HG03442 (cell line): ENCODE measurements around the gene TCHH.
"Not testable (repeated sequence)": the region's sequence is repeated elsewhere in the genome, so short reads cannot be mapped to it uniquely, and the experiment has no call there.

Experiments used
- ATAC-seq: cut with Tn5 transposase; IDR thresholded peaks from one replicate; pipeline ENCODE4 v1.9.1; 2021; ENCODE audit warnings: mild to moderate bottlenecking, moderate library complexity; ENCODE audit not compliant: unreplicated experiment

TCHH gene

DNA sequence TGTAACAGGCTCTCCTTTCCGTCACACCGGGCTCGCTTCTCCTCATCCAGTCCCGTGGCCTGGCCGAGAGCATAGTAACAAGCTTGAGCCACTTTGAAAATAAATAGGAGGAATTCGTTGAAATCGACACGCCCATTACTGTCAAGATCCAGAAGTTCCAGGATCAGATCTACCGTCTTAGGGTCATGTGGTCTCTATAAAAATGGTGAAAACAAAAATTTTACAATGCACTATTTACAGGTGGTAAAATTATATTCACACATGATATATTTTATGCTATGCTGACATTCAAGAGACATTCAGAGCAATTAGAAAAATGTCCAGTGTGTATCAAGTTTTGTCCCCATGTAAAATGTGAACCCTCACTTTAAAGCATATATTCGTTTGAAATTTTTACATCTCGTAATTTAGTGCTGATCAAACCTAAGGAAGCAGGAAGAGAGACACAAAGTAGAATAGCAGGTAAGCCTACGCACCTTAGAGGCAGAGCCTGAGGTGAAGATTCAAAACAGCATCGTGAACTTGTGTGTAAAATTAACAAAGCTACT is 2.3 kb downstream of the TCHH start:
- ATAC-seq: no peak

DNA sequence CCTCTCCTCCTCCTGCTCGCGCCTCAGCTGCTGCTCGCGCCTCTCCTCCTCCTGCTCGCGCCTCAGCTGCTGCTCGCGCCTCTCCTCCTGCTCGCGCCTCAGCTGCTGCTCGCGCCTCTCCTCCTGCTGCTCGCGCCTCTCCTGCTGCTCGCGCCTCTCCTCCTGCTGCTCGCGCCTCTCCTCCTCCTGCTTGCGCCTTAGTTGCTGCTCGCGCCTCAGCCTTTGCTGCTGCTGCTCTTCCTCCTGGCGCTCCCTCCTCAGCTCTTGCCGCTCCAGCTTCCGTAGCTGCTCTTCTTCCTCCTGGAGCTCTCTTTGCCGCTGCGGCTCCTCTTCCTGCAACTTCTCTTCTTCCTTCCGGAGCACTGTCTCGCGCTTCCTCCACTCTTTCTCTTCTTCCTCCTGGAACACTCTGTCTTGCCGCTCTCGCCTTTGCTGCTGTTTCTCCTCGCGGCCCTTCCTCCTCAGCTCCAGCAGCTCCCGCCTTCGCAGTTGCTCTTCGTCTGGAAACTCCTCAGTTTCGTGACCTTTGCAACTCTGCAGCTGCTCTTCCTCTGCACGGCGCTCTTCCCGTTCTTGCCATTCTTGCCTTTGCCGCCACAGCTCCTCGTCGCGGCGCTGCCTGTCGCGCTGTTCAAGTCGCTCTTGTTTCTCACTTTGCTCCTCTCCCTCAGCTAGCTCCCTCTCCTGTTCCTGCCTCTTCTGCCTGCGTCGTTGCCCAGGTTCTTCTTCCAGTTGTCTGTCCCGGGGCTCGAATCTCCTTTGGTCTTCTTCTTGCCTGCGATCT is 3.0 kb downstream of the TCHH start:
- no peak for ATAC-seq

DNA sequence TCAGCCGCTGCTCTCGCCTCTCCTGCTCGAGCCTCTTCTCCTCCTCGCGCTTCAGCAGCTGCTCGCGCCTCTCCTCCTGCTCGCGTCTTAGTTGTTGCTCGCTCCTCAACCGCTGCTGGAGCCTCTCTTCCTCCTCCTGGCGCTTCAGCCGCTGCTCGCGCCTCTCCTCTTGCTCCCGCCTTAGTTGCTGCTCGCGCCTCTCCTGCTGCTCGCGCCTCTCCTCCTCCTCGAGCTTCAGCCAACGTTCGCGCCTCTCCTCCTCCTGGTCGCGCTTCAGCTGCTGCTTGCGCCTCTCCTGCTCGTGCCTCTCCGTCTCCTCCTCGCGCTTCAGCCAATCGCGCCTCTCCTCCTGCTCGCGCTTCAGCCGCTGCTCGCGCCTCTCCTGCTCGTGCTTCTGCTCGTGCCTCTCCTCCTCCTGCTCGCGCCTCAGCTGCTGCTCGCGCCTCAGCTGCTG is 3.7 kb downstream of the TCHH start:
- no peak for ATAC-seq

- ATAC-seq: no peak
These were observed 4.3 kb downstream of the TCHH start for GRCh38 chr1:152110860-152111514.

GRCh38 chr1:152110365-152110859 is 4.8 kb downstream of the TCHH start:
- ATAC-seq: no peak

DNA sequence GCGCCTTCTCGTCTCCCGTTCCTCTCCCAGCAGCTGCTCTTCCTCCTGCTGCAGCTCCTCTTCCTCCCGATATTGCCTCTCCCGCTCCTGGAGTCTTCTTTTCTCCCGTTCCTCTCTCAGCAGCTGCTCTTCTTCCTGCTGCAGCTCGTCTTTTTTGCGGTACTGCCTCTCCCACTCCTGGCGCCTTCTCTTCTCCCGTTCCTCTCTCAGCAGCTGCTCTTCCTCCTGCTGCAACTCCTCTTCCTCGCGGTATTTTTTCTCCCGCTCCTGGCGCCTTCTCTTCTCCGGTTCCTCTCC is 5.3 kb downstream of the TCHH start:
- no peak for ATAC-seq

- no peak for ATAC-seq
These were observed 5.8 kb downstream of the TCHH start for GRCh38 chr1:152109231-152109997.

GRCh38 chr1:152108882-152109222 is 6.4 kb downstream of the TCHH start:
- no peak for ATAC-seq

GRCh38 chr1:152107984-152108881 is 7.0 kb downstream of the TCHH start:
- no peak for ATAC-seq

- no peak for ATAC-seq
These were observed 7.9 kb downstream of the TCHH start for GRCh38 chr1:152107031-152107983.

GRCh38 chr1:152104854-152105253 is 10.4 kb downstream of the TCHH start:
- ATAC-seq: no peak

DNA sequence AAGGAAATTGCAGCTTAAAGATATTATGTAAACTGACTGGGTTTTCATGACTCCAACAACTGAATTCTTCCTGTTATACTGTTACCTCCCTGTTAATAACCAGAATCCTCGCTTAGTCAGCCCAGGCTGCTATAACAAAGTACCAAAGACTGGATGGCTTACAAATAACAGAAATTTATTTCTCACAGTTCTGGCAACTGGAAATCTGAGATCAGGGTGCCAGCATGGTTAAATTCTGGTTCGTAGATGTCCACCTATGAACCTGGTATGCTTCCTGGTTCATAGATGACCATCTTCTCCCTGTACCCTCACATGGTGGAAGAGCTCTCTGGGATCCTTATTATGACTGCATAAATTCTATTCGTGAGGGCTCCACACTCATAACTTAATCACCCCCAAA is 18.3 kb downstream of the TCHH start:
- no peak for ATAC-seq

- no peak for ATAC-seq
These were observed 26.1 kb downstream of the TCHH start, which contains the start of gene TCHHL1 for GRCh38 chr1:152089014-152089674. TCHHL1 (minus strand) TSS chr1:152089064; CDS start chr1:152088143, 921 bp downstream.

DNA sequence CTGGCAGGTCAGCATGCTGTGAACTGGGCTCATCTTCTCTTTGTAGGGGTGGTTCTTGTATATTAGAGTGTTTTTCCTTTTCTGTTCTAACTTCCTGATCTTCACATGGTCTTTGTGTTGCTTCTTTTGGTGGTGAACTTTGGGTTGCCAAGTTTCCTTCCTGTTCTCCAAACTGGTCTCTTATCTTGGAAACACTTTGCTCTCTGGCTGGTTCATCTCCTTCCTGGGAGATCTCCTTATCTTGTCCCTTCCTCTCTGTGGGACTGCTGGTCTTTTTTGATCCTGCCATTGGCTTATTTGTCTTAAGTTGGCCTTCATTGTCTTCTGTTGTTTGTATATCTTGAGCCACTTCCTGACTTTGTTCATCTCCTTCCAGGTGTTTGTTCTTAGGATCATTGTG is 28.5 kb downstream of the TCHH start:
- ATAC-seq: no peak

DNA sequence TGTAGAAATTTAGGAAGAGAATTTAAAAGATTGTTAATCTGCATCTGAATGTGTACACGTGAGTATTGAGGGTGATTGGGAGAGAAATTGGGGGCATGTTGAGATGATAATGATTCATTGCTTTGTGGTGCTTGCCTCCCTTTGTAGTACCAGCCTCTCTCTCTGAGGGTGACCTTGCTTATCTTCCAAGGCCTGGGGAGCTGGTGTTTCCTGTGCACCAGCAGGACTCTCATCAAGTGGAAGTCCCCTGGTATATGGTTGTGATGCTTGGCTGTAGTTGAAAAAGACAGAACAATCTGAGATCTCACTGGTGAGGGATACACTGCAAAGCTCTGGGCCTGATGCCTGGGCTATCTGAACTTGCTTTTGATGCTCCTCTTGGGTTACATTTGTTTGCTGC is 30.4 kb downstream of the TCHH start:
- no peak for ATAC-seq

- not testable (repeated sequence) for ATAC-seq
These were observed 34.2 kb downstream of the TCHH start for GRCh38 chr1:152081026-152081425.

- not testable (repeated sequence) for ATAC-seq
These were observed 34.8 kb downstream of the TCHH start for GRCh38 chr1:152080494-152080893.

- no peak for ATAC-seq
These were observed 36.3 kb downstream of the TCHH start for GRCh38 chr1:152078831-152079441.
